Choroid plexus epithelial cell (primary cell): ENCODE results near the gene ZNF529.
"Not testable (repeated sequence)": the region's sequence is repeated elsewhere in the genome, so short reads cannot be mapped to it uniquely, and the experiment has no call there.

Source experiments
- DNase-seq: peaks from one replicate; pipeline ENCODE4 v3.0.0-alpha.2; 2010; ENCODE audit warnings: low read depth
- H3K4me3 ChIP-seq: 2 replicates; pipeline ENCODE4 v1.5.1; 2011; ENCODE audit warnings: low read depth, mild to moderate bottlenecking, control low read depth, low read length, moderate library complexity
- TF ChIP-seq, protein P1 (sequence below): conservative IDR thresholded peaks from 2 replicates; pipeline ENCODE4 v1.5.1; 2011; ENCODE audit warnings: low read depth, mild to moderate bottlenecking, control low read depth, inconsistent platforms, low read length, moderate library complexity

The ZNF529 gene

GRCh38 chr19:36573020-36573894 lies at the start of gene ZNF529:
Gene ZNF529 (minus strand): TSS chr19:36573292. CDS start chr19:36572346, 946 bp downstream.
- peak; percentile 93 for DNase-seq
- TF ChIP-seq, protein P1, sequence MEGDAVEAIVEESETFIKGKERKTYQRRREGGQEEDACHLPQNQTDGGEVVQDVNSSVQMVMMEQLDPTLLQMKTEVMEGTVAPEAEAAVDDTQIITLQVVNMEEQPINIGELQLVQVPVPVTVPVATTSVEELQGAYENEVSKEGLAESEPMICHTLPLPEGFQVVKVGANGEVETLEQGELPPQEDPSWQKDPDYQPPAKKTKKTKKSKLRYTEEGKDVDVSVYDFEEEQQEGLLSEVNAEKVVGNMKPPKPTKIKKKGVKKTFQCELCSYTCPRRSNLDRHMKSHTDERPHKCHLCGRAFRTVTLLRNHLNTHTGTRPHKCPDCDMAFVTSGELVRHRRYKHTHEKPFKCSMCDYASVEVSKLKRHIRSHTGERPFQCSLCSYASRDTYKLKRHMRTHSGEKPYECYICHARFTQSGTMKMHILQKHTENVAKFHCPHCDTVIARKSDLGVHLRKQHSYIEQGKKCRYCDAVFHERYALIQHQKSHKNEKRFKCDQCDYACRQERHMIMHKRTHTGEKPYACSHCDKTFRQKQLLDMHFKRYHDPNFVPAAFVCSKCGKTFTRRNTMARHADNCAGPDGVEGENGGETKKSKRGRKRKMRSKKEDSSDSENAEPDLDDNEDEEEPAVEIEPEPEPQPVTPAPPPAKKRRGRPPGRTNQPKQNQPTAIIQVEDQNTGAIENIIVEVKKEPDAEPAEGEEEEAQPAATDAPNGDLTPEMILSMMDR, result peak; percentile 7
- H3K4me3 ChIP-seq, result peak within 1 kb of the TSS; percentile 79

GRCh38 chr19:36605877-36606478 lies 32.9 kb upstream of the ZNF529 start:
- DNase-seq, result no peak
- TF ChIP-seq, protein P1, result no peak
- H3K4me3 ChIP-seq, result peak overlapping the region; percentile 86

DNA sequence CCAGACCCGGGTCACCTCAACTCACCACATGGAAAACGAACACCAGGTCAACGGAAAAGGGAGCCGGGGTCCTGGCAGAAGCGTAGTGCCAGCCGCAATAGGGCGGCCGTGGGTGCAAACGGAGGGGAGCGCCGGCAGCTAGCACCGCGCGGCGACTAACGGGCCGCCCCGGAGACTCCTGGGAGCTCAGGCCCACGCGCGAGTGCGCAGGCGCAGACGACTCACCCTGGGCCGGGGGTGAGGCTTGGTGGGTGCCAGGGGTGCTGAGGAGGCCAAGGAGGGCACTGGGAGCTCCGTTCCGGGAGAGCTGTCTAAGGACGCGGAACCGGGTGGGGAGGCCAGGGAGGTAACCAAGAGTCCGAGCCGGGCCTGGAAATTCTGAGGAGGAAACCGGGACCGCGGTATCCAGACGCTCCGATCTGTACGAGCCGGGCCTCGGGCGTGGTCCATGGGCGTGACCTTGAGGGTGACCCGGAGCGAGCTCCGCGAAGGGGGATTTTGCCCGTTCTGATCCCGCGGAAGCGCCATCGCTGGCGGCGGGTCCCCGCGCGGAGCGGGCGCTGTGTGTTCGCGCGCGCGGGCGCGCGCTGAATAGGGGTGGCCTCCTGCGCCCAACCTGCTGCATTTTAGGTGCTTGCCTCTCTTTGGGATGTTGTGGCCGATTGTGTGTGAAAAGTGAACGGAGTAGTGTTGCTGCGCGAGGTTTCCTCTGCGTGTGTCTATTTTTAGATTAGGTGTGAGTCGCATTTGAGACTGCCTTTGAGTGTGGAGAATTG lies 32.2 kb upstream of the ZNF529 start, which contains the start of gene ZNF382:
ZNF382 (plus strand) TSS at position 213 of the 776 bp plus-strand sequence. CDS start 4,602 bp downstream, outside the sequence.
- TF ChIP-seq, protein P1, result no peak
- peak; percentile 71 for DNase-seq
- peak within 1 kb of the TSS; percentile 86 for H3K4me3 ChIP-seq

DNA sequence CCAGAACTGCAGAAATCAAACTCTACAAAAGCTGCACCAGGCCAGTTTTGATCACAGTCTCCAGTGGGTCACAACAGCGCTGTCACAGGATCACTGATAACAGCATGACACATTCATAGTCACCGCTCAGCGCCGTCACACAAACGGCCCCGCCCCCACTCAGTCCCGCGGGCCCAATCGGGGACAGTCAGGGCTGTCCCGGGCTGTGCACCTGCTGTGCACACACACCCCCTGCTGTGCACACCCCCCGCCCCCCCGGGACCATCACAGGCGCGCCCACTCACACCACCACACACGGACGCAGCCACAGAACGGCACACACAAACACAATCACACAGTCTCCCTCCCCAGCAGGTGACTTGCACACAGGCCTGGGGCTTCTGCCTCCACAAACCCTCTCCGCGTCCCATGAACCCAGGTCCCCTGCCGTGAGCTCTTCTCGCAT lies 31.6 kb upstream of the ZNF529 start:
- H3K4me3 ChIP-seq, result peak overlapping the region; percentile 86
- TF ChIP-seq, protein P1, result no peak
- peak; percentile 25 for DNase-seq

- not testable (repeated sequence) for H3K4me3 ChIP-seq, DNase-seq
These were observed 29.6 kb upstream of the ZNF529 start for GRCh38 chr19:36602681-36603080.

- TF ChIP-seq, protein P1, result no peak
- DNase-seq, result no peak
- no peak overlapping the region for H3K4me3 ChIP-seq
These were observed 6.2 kb upstream of the ZNF529 start for GRCh38 chr19:36579255-36579654.
